HG03135 (cell line): ENCODE data around the gene ARHGEF4.

Experiments used
- ATAC-seq: cut with Tn5 transposase; IDR thresholded peaks from one replicate; pipeline ENCODE4 v1.9.1; 2021; ENCODE audit warnings: mild to moderate bottlenecking, moderate library complexity; ENCODE audit not compliant: unreplicated experiment

Gene ARHGEF4

GRCh38 chr2:131035112-131035825 is 198.6 kb downstream of the ARHGEF4 start:
- ATAC-seq, result no peak

- no peak for ATAC-seq
These were observed 199.1 kb downstream of the ARHGEF4 start for GRCh38 chr2:131035826-131036231.

- no peak for ATAC-seq
These were observed 199.6 kb downstream of the ARHGEF4 start for GRCh38 chr2:131036269-131036668.

- no peak for ATAC-seq
These were observed 200.1 kb downstream of the ARHGEF4 start for GRCh38 chr2:131036696-131037397.

- no peak for ATAC-seq
These were observed 200.9 kb downstream of the ARHGEF4 start for GRCh38 chr2:131037398-131038257.

GRCh38 chr2:131038258-131039100 is 201.8 kb downstream of the ARHGEF4 start:
- ATAC-seq, result no peak

- no peak for ATAC-seq
These were observed 202.4 kb downstream of the ARHGEF4 start for GRCh38 chr2:131039101-131039440.

- no peak for ATAC-seq
These were observed 202.8 kb downstream of the ARHGEF4 start for GRCh38 chr2:131039535-131039907.

- no peak for ATAC-seq
These were observed 203.4 kb downstream of the ARHGEF4 start for GRCh38 chr2:131039908-131040660.

GRCh38 chr2:131040661-131041401 is 204.1 kb downstream of the ARHGEF4 start:
- no peak for ATAC-seq

- no peak for ATAC-seq
These were observed 204.9 kb downstream of the ARHGEF4 start for GRCh38 chr2:131041402-131042147.

GRCh38 chr2:131042148-131042775 is 205.5 kb downstream of the ARHGEF4 start:
- ATAC-seq, result no peak

GRCh38 chr2:131043199-131044074 is 206.7 kb downstream of the ARHGEF4 start:
- no peak for ATAC-seq

- ATAC-seq, result no peak
These were observed 207.5 kb downstream of the ARHGEF4 start for GRCh38 chr2:131044075-131044756.

GRCh38 chr2:131044757-131045150 is 208.0 kb downstream of the ARHGEF4 start:
- no peak for ATAC-seq

- ATAC-seq, result no peak
These were observed 208.7 kb downstream of the ARHGEF4 start for GRCh38 chr2:131045286-131046027.
